Aorta (tissue), 4 donors: ENCODE results near the gene ZNF141. TPM values are rescaled to one million over a fixed set of nuclear protein-coding genes. Genes with fewer than 3 reads are reported as not detected.

Experiments used
- microRNA-seq, 2 donors: library from miRNA; unstranded; fragments of <30 nt; microRNA quantifications; one replicate each; pipeline ENCODE4 v1.2.0, GENCODE V29; 2020
- polyA plus RNA-seq, 2 donors: library from polyadenylated mRNA; stranded (reverse); fragments of 200-250 nt; gene quantifications; one replicate each; pipeline ENCODE4 v1.2.3, GENCODE V29; 2013
- total RNA-seq, 2 donors: library from RNA; stranded (reverse); fragmentation: NEBNext Ultra II Directional; extraction: Animal tissue kit (Norgen Biotek cat#: 25700); gene quantifications; one replicate each; pipeline ENCODE4 v1.2.1, GENCODE V29; 2021
- donor health status: healthy with polysubstance abuse.
- donor health status: Bipolar disorder and iron deficiency.
- donor health status: DM: no; HTN: no; CAD: no.
- donor health status: DM: yes; HTN: yes; CAD: no.

ZNF141 gene
- total and polyA plus RNA-seq, 4 donors, result 1.6 to 29.7 (median 13.3) TPM

Small RNA genes lying within 50 kb of the gene (microRNA-seq; reads per million reads assigned to microRNA genes)
- gene MIR571, result 0 reads per million in 2 donors

Other genes with a start within 250 kb of the ZNF141 start
- 10 to 100 TPM in 1 of 2 donors, 1 to 10 TPM in 1; 7.3 to 11.8 TPM for gene ZNF718, start 213.3 kb upstream of the ZNF141 start, total RNA-seq
- gene ZNF718, start 213.3 kb upstream of the ZNF141 start, polyA plus RNA-seq, result 1 to 10 TPM in 1 of 2 donors, under 1 TPM in 1; 0.75 to 1.5 TPM
- gene ZNF732, start 32.3 kb upstream of the ZNF141 start, total RNA-seq, result under 1 TPM; 0.16 to 0.45 TPM
- gene ZNF732, start 32.3 kb upstream of the ZNF141 start, polyA plus RNA-seq, result under 1 TPM in 1 of 2 donors, not detected in 1; 0.18 TPM
- gene ZNF721, start 161.3 kb downstream of the ZNF141 start, total RNA-seq, result 10 to 100 TPM; 26.4 to 33.7 TPM
- gene ZNF721, start 161.3 kb downstream of the ZNF141 start, polyA plus RNA-seq, result 10 to 100 TPM; 13.6 to 13.9 TPM
- gene PIGG, start 161.4 kb downstream of the ZNF141 start, total RNA-seq, result 10 to 100 TPM; 45.3 to 72.1 TPM
- gene PIGG, start 161.4 kb downstream of the ZNF141 start, polyA plus RNA-seq, result 10 to 100 TPM; 13.4 to 45.1 TPM
- gene TMEM271, start 238.5 kb downstream of the ZNF141 start, total RNA-seq, result not detected
- gene TMEM271, start 238.5 kb downstream of the ZNF141 start, polyA plus RNA-seq, result not detected